Epithelial cell of proximal tubule (primary cell): ENCODE measurements around the gene SLC4A4. TPM values are rescaled to one million over a fixed set of nuclear protein-coding genes. Genes with fewer than 3 reads are reported as not detected.

Experiments used
- DNase-seq: peaks from one replicate; pipeline ENCODE4 v3.0.0-alpha.2; 2011; ENCODE audit warnings: low read depth
- H3K4me3 ChIP-seq: 2 replicates; pipeline ENCODE4 v1.5.1; 2011; ENCODE audit warnings: low read depth, mild to moderate bottlenecking, low read length
- total RNA-seq: library from RNA; depleted of rRNA; stranded (reverse); fragments of >200 nt; gene quantifications from 2 replicates; pipeline ENCODE4 v1.2.3, GENCODE V29; 2015
- TF ChIP-seq, protein P1 (sequence below): conservative IDR thresholded peaks from 2 replicates; pipeline ENCODE4 v1.5.1; 2012; ENCODE audit warnings: low read depth, mild to moderate bottlenecking, low read length

The SLC4A4 gene
- total RNA-seq, 1 donor from 2014 or later, result 5.6 TPM

DNA sequence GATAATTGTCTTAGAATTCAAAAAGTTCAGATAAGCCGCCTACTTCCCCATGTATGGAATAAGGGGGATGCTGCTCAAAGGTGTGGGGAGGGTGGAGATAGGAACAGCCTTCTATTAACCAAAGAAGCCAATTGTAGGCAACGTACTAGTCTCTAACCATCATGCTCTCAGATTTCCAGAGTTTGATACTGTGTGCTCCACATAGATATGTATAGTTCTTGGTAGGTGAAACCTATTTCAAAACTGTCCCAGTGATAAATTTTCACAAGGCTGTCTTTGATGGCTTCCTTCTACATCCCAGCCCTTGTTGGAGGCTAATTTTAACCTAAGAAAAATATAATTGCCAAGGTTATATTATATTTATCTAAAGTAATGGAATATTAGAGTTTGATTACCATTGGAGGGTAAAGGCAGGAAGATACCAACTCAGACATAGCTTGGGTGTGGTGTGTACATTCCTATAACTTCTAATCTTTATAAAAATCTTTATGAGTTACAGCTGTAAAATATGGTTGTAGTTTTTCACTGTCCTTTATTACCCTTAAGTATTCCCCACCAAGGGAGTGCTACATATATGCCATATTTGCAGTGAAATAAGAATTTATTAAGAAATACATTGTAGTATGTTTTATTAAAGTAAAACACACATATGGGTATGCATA lies 87.7 kb downstream of the SLC4A4 start:
- H3K4me3 ChIP-seq, result no peak overlapping the region
- no peak for DNase-seq
- TF ChIP-seq, protein P1, sequence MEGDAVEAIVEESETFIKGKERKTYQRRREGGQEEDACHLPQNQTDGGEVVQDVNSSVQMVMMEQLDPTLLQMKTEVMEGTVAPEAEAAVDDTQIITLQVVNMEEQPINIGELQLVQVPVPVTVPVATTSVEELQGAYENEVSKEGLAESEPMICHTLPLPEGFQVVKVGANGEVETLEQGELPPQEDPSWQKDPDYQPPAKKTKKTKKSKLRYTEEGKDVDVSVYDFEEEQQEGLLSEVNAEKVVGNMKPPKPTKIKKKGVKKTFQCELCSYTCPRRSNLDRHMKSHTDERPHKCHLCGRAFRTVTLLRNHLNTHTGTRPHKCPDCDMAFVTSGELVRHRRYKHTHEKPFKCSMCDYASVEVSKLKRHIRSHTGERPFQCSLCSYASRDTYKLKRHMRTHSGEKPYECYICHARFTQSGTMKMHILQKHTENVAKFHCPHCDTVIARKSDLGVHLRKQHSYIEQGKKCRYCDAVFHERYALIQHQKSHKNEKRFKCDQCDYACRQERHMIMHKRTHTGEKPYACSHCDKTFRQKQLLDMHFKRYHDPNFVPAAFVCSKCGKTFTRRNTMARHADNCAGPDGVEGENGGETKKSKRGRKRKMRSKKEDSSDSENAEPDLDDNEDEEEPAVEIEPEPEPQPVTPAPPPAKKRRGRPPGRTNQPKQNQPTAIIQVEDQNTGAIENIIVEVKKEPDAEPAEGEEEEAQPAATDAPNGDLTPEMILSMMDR, result no peak

DNA sequence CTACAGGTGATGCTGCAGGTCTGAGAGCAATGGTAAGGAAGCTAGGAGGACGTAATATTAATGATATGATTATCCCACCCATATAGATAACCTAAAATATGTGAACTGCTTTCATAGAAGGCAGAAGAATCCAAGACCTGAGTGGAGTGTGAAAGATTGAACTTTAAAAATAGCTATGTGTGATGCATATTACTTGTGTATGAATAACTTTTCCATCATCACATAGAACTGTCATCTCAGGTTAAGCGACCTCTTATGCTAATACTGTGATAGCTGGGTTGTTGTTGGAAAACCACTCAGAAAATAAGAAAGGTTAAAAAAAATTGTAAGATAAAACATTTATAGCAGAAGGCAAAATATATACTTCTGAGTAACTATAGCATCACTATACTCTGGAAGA lies 90.3 kb downstream of the SLC4A4 start:
- no peak overlapping the region for H3K4me3 ChIP-seq
- no peak for DNase-seq
- TF ChIP-seq, protein P1, result no peak

GRCh38 chr4:71429962-71430361 lies 91.1 kb downstream of the SLC4A4 start:
- TF ChIP-seq, protein P1, result no peak
- DNase-seq, result no peak
- no peak overlapping the region for H3K4me3 ChIP-seq

DNA sequence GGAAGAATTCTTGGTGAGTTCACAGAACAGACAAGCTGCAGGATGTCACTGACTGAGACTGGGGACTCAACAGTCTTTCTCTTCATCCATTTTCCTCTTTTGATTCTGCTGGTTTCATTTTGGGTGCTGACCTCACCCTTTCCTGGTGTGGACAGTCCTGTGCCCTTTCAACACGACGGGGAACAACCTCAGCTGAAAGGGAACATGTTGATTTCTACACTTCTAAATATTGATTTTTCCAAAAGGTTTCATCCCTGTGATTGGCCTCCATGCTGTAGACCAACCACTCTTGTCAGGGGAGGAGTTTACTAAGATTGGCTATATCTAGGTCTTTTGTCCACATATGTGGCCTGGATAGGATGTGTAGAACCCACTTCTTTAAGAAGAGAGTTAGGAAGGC lies 91.8 kb downstream of the SLC4A4 start:
- no peak overlapping the region for H3K4me3 ChIP-seq
- DNase-seq, result no peak
- TF ChIP-seq, protein P1, result no peak

GRCh38 chr4:71440612-71441011 lies 101.8 kb downstream of the SLC4A4 start:
- TF ChIP-seq, protein P1, result no peak
- H3K4me3 ChIP-seq, result no peak overlapping the region
- DNase-seq, result no peak

- peak overlapping the region; percentile 13 for H3K4me3 ChIP-seq
- DNase-seq, result peak; percentile 20
- TF ChIP-seq, protein P1, result no peak
These were observed 102.7 kb downstream of the SLC4A4 start for GRCh38 chr4:71441186-71442169.
